ENCODE measurements around the gene COL23A1.

The COL23A1 gene

DNA sequence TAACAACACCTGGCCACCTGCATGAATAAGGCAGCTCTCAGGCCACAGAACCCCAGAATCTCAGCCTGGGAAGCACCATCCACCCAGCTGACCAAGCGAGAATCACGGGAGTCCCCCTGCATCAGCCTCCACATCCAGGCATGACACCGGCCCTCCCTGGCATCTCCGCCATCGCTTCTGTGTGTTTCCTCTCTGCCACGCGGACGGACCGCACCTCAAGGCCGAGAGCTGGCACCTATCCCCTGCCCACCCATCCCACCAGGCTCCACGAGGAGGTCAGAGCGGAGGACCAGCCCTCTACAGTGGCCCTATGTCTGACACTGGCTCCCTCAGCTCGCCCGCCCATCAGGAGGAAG is 134.7 kb downstream of the COL23A1 start:
- no peak for DNase-seq

DNA sequence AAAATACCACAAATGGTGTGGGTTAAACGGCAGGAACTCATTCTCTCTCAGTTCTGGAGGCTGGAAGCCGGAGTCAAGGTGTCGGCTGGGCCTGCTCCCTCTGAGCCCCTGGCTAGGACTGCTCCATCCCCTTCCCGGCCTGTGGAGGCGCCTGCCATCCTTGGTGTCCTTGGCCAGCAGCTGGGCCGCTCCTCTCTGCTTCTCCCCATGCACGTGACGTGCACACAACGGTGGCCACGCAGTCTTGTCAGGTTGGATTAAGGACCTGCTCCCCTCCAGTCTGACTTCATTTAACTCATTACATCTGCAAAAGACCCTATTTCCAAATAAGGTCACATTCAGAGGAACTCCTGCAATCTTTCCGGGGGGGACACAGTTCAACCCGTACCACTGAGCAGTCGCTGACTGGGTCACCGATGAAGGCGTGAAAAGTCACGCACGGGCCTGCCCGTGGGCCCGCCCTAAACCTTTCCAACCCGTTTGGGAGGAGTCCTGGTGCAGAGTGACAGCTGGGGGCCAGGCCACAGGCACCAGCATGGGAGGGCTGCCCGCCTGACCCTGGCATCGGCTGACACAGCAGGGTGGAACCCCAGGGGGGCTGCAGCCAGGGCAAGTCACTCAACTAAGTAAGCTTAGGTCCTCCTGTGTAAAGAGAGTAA is 135.2 kb downstream of the COL23A1 start:
- no peak for DNase-seq

DNA sequence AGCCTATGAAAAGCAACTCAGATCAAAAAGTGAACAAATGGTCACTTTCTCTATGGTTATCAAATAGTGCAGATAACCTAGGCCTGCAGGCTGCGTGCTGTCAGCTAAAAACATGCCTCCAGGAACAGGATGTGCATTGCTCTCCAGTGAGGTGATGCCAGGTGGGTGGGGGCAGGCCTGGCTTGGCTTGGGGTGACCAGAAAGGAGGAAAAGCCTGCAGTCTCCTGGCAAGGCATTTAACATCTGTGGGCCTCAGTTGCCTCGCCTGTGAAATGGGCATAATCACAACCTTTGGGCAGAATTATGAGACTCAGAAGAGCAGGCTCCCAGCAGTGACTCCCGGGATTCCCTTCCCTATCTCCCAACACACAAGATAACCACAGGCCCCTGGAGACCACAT is 135.9 kb downstream of the COL23A1 start:
- no peak for DNase-seq

GRCh38 chr5:178453224-178453623 is 137.0 kb downstream of the COL23A1 start:
- DNase-seq: peak; percentile 61

DNA sequence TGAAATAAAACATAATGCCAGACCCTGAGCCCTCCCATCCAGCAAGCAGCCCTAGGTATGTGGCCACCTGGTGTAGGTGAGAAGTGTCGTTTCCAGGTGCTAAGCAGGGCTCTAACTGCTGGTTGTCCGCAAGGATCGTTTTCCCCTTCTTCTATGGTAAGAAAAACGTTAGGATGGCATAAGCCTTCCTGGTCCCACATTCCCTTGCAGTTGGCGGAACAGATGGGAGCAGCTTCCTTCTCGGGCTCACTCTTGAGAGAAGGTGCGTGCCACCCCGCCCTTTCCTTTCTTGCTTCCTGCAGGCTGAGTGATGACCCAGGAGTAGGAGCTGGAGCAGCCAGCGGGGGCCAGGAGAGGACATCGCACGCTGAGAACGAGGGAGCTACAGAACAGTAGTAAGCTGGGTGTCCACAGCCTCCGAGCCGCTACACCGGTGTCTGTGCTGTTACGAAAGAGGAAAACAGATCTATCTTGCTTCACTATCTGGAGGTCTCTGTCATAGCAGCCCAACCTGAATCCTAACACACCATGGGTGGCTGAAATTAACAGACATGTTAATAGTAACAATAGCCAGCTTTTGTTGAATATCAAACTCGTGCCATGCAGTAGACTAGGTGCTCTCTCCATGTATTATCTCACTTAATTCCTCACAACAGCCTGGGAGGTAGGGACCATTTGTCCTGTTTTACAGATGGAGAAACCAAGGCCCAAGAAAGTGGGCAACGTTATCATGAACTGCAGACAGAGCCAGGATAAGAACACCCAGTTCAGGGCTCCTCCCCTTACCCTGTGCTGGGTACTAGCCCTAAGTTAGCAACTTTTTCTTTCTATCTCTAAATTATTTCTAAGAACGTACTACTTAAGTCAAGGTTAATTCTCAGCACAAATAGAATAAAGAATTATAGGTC is 139.8 kb downstream of the COL23A1 start:
- no peak for DNase-seq

DNA sequence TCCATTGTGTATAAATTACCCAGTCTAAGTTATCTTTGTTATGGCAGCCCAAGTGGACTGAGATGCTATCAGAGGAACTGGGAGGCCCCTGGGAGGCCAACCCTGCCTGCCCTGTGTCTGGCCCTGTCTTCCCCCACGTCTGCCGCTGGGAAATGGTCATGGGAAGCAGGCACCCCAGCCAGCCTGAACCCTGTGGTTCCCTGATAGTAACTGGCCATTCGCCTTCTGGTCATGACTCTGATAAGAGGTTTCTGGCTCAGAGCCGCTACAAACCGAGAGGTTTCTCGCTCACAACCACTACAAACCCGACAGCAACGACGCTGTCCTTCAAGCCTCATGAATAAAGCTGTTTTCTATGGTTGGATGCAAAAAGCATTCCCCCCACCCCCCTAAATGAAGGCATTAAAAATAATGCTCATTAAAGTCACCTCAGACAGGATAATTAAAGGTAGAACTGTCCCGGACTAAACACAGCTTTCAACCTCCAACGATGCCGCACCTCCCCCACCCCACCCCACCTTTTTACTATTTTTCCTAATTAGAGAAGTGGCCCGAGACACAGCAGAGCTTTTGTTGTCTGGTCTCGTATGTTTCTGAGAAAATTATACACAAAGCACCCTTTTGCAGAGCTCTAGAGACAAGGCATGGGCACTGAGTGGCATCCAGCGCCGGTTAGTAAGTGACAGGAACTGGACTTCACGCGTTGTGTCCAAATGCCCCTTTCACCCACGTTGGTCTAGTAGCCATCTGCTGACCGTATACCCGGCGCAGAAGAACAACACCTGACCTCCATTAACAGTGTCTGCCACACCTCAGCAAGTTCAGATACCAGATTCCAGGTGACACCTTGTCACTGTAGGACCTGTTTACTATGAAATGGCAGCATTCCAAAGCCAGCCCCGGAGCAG is 140.8 kb downstream of the COL23A1 start:
- DNase-seq: no peak

DNA sequence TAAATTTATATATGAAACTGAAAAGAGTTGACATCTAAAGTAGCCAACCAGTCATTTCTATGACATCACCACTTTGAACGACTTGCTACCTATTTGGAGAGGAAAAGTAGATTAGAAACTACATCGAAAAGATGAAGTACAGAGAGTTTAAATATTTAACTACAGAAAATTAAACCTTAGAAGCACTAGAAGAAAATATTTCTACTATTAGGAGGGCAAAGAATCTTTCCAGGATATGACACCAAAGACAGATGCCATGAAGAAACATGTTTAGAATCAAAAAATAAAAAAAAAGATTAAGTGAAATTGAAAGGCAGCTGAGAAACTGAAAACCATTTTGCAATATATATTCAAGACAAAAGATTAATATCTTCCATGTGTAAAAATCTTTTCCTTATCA is 144.7 kb downstream of the COL23A1 start:
- DNase-seq: no peak

- no peak for DNase-seq
These were observed 147.6 kb downstream of the COL23A1 start for GRCh38 chr5:178442405-178443257.

DNA sequence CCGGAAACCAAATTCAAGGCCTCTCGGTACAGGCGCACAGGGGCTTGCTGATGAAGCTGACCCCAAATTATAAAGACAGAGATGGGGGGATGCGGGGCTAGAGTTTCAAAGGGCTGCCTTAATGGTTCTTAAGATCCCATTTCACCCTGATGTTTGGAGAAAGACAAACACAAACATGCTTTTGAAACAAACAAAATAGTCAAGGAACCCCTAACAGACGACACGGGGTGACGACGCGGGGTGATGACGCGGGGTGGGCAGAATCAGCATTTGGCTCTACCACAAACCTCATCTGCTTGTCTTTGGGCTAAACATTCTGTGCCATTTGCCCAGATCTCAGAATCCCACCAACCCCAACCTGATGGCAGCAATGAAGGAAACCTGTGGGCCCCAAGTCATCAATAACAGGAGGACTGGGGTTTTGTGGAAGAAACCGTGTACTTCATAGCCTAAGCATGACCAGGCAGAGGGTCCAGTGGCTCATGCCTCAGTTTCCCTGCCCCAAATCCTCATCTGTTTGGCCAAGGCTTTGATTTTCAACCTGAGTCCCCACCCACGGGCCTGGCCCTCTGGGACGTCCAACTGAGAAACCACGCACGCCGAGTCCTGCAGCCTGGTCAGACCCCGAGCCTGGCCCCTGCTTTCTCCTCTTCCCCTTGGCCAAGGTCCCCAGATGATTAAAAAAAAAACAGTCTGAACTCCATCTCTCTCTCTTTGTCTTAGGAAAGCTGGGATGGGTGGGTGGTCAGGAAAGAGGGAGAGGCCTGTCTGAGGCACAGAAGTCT is 148.5 kb downstream of the COL23A1 start:
- DNase-seq: no peak

- DNase-seq: no peak
These were observed 150.0 kb downstream of the COL23A1 start for GRCh38 chr5:178440181-178440580.

- DNase-seq: no peak
These were observed 150.6 kb downstream of the COL23A1 start for GRCh38 chr5:178439493-178440180.

DNA sequence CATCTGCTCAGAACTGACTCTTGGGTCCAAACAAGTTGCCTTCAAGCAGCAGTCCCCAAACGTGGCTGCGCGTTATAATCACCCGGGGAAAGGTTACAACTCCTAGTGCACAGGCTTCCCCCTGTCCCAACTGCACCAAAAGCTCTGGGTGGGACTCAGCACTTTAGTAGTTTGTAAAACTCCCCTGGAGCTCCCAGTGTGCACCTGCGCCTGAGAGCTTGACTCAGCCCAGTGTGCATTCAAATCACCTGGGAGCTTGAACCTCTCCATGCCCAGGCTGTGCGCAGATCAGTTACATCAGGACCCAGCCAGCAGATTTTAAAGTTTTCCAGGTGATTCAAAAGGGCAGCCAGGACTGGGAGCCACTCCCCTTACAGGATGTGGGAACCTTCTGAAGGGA is 151.4 kb downstream of the COL23A1 start:
- DNase-seq: no peak

GRCh38 chr5:178437386-178438075 is 152.7 kb downstream of the COL23A1 start:
- DNase-seq: no peak

DNA sequence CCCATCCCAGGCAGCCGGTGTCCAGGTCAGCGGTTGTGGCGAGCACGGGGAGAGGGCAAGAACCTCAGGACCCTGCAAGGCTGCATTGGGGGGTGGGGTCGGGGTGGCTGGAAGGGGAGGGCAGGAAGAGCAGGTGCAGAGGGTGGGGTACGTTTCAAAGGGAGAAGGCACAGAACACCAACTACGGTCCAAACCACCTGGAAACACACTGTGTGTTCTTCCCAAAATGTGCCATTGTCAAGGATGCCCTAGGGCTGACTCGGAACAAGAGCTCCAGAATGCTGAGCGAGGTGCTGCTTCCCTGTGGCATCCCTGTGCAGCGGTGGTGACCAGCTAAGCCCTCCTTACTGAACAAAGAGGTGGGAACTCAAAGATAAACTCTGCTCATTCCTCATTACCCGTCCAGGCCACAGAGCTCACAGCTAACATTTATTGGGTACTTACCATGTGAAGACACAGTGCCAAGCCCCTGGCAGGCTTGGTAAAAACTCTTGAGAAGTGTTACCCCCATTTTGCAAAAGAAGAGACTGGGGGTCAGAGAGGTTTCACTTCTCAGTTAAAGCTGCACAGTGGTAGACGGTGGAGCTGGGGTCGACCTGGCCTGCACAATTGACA is 153.8 kb downstream of the COL23A1 start:
- DNase-seq: no peak

DNA sequence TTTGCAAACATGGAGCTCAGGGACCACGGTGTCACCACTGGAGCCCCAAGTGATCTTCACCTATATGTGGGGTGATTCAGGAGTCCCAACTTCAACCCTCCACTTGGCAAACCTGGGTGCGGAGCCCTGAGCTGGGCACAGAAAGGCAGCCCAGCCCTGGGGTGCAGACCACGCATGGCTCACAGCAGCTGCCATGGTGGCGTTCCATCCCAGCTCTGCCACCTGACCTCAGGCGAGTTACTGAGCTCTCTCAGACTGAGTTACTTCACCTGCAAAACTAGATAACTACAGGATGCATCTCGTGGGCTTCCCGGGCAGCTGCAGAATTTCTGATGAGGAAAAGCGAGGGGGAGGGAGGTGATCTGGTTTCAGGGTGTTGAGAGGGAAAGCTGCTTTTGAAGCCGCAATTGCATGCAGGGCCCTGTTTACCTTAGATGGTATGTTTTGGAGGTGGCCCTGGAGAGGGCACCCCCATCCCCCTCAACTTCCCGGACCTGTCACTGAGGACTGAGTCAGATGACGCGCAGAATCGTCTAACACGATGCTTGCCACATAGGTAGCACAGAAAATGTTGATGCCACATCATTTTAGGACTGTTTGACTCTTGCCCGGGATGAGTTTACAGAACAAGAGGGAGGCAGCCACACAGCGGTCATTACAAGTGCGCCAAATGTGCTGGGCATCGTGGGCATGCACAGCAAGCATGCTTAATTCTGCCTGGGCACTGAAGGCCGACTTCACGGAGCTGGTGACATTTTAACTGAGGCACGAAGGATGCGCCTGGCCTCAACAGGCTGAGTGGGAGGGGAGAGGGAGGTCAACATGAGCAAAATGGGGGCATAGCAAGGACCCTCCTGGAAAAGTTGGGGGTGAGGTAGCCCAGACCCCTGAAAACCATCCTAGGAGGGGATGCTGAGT is 154.6 kb downstream of the COL23A1 start:
- no peak for DNase-seq

DNA sequence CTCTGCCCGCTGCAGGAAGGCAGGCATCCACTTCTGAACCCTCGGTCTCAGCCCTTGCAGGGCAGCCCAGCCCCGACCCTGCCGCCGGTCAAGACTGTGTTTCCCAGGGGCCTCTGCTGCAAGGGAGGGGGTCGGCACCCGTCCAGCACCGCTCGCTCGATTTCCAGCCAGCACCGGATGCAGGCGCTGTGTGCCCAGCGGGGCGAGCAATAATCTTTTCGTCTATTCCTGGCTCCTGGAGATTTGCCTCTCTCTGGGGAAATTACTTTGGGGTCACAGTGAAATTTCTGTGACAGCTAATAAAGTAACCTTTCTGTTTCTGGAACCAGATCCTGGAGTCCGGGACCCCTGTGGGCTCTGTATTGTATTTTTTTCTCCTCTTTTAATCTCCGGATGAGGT is 155.3 kb downstream of the COL23A1 start:
- no peak for DNase-seq

- DNase-seq: no peak
These were observed 156.0 kb downstream of the COL23A1 start for GRCh38 chr5:178434016-178434761.
